HUES6 (cell line): Measurements from ENCODE around the gene GSTP1.
"Not testable (repeated sequence)": the region's sequence is repeated elsewhere in the genome, so short reads cannot be mapped to it uniquely, and the experiment has no call there.

Experiments
- H3K27ac ChIP-seq: 2 replicates; pipeline ENCODE4 v1.7.0; 2013; ENCODE audit warnings: low read depth, mild to moderate bottlenecking, low read length, inconsistent platforms
- H3K27me3 ChIP-seq: 2 replicates; pipeline ENCODE4 v1.6.1; 2013; ENCODE audit warnings: low read length; ENCODE audit not compliant: control insufficient read depth, insufficient read depth
- H3K36me3 ChIP-seq: 2 replicates; pipeline ENCODE4 v1.6.1; 2013; ENCODE audit warnings: low read length; ENCODE audit not compliant: control insufficient read depth, insufficient read depth
- H3K4me1 ChIP-seq: 2 replicates; pipeline ENCODE4 v1.6.1; 2013; ENCODE audit warnings: low read length; ENCODE audit not compliant: control insufficient read depth, insufficient read depth
- H3K4me3 ChIP-seq: 2 replicates; pipeline ENCODE4 v1.5.1; 2013; ENCODE audit warnings: low read depth, low read length
- H3K9ac ChIP-seq: one replicate; pipeline ENCODE4 v1.6.1; 2013; ENCODE audit warnings: mild to moderate bottlenecking, low read length
- H3K9me3 ChIP-seq: 2 replicates; pipeline ENCODE4 v1.6.1; 2013; ENCODE audit warnings: low read depth, low read length; ENCODE audit not compliant: control insufficient read depth, insufficient read depth

GSTP1 gene

DNA sequence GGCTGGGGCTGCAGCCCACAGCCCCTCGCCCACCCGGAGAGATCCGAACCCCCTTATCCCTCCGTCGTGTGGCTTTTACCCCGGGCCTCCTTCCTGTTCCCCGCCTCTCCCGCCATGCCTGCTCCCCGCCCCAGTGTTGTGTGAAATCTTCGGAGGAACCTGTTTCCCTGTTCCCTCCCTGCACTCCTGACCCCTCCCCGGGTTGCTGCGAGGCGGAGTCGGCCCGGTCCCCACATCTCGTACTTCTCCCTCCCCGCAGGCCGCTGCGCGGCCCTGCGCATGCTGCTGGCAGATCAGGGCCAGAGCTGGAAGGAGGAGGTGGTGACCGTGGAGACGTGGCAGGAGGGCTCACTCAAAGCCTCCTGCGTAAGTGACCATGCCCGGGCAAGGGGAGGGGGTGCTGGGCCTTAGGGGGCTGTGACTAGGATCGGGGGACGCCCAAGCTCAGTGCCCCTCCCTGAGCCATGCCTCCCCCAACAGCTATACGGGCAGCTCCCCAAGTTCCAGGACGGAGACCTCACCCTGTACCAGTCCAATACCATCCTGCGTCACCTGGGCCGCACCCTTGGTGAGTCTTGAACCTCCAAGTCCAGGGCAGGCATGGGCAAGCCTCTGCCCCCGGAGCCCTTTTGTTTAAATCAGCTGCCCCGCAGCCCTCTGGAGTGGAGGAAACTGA lies 731 bp downstream of the GSTP1 start:
- H3K27ac ChIP-seq: peak overlapping the region; percentile 88
- no peaks in the 10 kb centered on the region for H3K27me3 ChIP-seq
- peaks cover 39% of the 10 kb centered on the region for H3K4me1 ChIP-seq
- peaks cover 48% of the 10 kb centered on the region for H3K36me3 ChIP-seq
- H3K4me3 ChIP-seq: peak overlapping the region; percentile 68
- peak overlapping the region; percentile 96 for H3K9ac ChIP-seq
- H3K9me3 ChIP-seq: no peaks in the 10 kb centered on the region

DNA sequence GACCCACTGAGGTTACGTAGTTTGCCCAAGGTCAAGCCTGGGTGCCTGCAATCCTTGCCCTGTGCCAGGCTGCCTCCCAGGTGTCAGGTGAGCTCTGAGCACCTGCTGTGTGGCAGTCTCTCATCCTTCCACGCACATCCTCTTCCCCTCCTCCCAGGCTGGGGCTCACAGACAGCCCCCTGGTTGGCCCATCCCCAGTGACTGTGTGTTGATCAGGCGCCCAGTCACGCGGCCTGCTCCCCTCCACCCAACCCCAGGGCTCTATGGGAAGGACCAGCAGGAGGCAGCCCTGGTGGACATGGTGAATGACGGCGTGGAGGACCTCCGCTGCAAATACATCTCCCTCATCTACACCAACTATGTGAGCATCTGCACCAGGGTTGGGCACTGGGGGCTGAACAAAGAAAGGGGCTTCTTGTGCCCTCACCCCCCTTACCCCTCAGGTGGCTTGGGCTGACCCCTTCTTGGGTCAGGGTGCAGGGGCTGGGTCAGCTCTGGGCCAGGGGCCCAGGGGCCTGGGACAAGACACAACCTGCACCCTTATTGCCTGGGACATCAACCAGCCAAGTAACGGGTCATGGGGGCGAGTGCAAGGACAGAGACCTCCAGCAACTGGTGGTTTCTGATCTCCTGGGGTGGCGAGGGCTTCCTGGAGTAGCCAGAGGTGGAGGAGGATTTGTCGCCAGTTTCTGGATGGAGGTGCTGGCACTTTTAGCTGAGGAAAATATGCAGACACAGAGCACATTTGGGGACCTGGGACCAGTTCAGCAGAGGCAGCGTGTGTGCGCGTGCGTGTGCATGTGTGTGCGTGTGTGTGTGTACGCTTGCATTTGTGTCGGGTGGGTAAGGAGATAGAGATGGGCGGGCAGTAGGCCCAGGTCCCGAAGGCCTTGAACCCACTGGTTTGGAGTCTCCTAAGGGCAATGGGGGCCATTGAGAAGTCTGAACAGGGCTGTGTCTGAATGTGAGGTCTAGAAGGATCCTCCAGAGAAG lies 1.6 kb downstream of the GSTP1 start:
- Histone ChIP-seq H3K9me3 (no peaks in the 10 kb centered on the region), H3K4me1 (peaks cover 35% of the 10 kb centered on the region), H3K9ac (peak overlapping the region; percentile 96), H3K27ac (peak overlapping the region; percentile 88; the same call in 1 of the 2 replicates), H3K4me3 (peak overlapping the region; percentile 68), H3K27me3 (no peaks in the 10 kb centered on the region), H3K36me3 (peaks cover 49% of the 10 kb centered on the region)

GRCh38 chr11:67585911-67586310 lies 2.3 kb downstream of the GSTP1 start:
- Histone ChIP-seq H3K27ac (no peak overlapping the region), H3K4me1 (peaks cover 34% of the 10 kb centered on the region), H3K4me3 (peak overlapping the region; percentile 68), H3K9ac (peak overlapping the region; percentile 96), H3K27me3 (no peaks in the 10 kb centered on the region), H3K36me3 (peaks cover 49% of the 10 kb centered on the region), H3K9me3 (no peaks in the 10 kb centered on the region)

DNA sequence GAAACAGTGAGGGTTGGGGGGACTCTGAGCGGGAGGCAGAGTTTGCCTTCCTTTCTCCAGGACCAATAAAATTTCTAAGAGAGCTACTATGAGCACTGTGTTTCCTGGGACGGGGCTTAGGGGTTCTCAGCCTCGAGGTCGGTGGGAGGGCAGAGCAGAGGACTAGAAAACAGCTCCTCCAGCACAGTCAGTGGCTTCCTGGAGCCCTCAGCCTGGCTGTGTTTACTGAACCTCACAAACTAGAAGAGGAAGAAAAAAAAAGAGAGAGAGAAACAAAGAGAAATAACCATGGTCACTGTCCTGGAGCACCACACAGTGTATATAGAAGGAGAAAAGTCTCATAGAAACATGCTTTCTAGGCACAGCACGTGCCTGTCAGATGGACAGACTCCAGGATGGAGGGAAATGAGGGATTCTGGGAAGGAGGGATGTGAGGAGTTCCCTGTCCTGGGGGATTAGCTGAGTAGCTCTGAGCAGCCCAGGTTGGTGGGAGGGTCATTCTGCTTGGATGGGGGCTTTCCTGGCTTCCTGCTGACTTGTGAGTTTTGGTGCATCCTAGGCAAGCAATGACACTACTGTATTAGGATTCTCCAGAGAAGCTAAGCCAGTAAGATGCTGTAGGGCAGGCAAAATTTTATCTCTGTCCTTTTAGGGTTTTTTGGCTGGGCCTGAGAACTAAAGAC lies 3.1 kb downstream of the GSTP1 start:
- Histone ChIP-seq H3K9me3 (no peaks in the 10 kb centered on the region), H3K27ac (no peak overlapping the region), H3K27me3 (no peaks in the 10 kb centered on the region), H3K4me3 (no peak overlapping the region), H3K9ac (no peak overlapping the region), H3K4me1 (peaks cover 26% of the 10 kb centered on the region), H3K36me3 (peaks cover 49% of the 10 kb centered on the region)

GRCh38 chr11:67588136-67588503 lies 4.5 kb downstream of the GSTP1 start:
- no peaks in the 10 kb centered on the region for H3K9me3 ChIP-seq
- peaks cover 49% of the 10 kb centered on the region for H3K36me3 ChIP-seq
- no peak overlapping the region for H3K9ac ChIP-seq
- no peaks in the 10 kb centered on the region for H3K27me3 ChIP-seq
- no peak overlapping the region for H3K27ac ChIP-seq
- H3K4me1 ChIP-seq: peaks cover 14% of the 10 kb centered on the region
- no peak overlapping the region for H3K4me3 ChIP-seq

- H3K27ac ChIP-seq, H3K9me3 ChIP-seq, H3K27me3 ChIP-seq, H3K9ac ChIP-seq, H3K4me3 ChIP-seq: not testable (repeated sequence)
- Histone ChIP-seq H3K4me1 (peaks cover 14% of the 10 kb centered on the region), H3K36me3 (peaks cover 49% of the 10 kb centered on the region)
Observed at GRCh38 chr11:67588899-67589415, 5.3 kb downstream of the GSTP1 start.

DNA sequence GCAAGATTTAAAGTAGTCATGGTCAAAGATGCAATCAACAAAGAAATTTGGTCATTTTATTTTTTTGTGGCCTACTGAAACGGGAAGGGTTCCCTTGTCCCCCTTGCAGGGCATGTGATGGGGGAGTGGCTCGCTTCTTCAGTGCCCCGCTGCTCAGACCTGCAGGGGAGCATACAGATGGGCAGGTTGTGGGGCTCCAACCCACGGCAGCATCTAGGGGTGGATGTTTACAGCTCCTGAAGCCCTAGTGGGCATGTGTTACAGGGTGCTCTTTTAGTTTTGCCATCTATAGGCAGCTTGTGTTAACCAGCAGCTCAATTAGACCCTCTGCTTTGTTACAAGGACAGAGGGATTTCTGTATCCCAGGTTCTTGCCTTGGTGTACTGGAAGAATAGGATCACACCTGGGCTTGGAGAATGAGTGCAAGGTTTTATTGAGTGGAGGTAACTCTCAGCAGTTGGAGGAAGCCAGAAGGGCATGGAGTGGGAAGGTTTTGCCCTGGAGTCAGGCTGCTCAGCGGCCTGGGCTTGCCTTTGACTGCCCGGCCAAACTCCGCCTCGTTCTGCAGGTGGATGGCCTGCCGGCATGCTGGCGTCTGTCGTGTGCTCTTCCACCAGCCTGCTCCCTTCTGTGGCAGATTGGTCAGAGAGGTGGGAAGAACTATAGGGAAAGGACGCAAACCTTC lies 9.4 kb downstream of the GSTP1 start:
- Histone ChIP-seq H3K27me3 (no peaks in the 10 kb centered on the region), H3K9me3 (peaks cover 9% of the 10 kb centered on the region), H3K4me3 (no peak overlapping the region), H3K9ac (no peak overlapping the region), H3K4me1 (no peaks in the 10 kb centered on the region), H3K36me3 (peaks cover 10% of the 10 kb centered on the region), H3K27ac (no peak overlapping the region)

GRCh38 chr11:67593565-67593905 lies 9.9 kb downstream of the GSTP1 start:
- Histone ChIP-seq H3K36me3 (peaks cover 7% of the 10 kb centered on the region), H3K4me1 (no peaks in the 10 kb centered on the region), H3K9ac (no peak overlapping the region), H3K4me3 (no peak overlapping the region), H3K9me3 (peaks cover 9% of the 10 kb centered on the region), H3K27me3 (no peaks in the 10 kb centered on the region), H3K27ac (no peak overlapping the region)

GRCh38 chr11:67594480-67594879 lies 10.9 kb downstream of the GSTP1 start:
- Histone ChIP-seq H3K4me3 (no peak overlapping the region), H3K27ac (no peak overlapping the region), H3K36me3 (no peaks in the 10 kb centered on the region; the same call in 1 of the 2 replicates), H3K9ac (no peak overlapping the region), H3K27me3 (no peaks in the 10 kb centered on the region), H3K9me3 (peaks cover 12% of the 10 kb centered on the region), H3K4me1 (no peaks in the 10 kb centered on the region)

GRCh38 chr11:67596753-67597300 lies 13.2 kb downstream of the GSTP1 start:
- Histone ChIP-seq H3K9me3 (peaks cover 12% of the 10 kb centered on the region), H3K27me3 (no peaks in the 10 kb centered on the region), H3K4me1 (no peaks in the 10 kb centered on the region), H3K4me3 (no peak overlapping the region), H3K36me3 (no peaks in the 10 kb centered on the region), H3K27ac (no peak overlapping the region), H3K9ac (no peak overlapping the region)
